Measurements from ENCODE around the gene NPEPPS.
"Not testable (repeated sequence)": the region's sequence is repeated elsewhere in the genome, so short reads cannot be mapped to it uniquely, and the experiment has no call there.

Gene NPEPPS, protein sequence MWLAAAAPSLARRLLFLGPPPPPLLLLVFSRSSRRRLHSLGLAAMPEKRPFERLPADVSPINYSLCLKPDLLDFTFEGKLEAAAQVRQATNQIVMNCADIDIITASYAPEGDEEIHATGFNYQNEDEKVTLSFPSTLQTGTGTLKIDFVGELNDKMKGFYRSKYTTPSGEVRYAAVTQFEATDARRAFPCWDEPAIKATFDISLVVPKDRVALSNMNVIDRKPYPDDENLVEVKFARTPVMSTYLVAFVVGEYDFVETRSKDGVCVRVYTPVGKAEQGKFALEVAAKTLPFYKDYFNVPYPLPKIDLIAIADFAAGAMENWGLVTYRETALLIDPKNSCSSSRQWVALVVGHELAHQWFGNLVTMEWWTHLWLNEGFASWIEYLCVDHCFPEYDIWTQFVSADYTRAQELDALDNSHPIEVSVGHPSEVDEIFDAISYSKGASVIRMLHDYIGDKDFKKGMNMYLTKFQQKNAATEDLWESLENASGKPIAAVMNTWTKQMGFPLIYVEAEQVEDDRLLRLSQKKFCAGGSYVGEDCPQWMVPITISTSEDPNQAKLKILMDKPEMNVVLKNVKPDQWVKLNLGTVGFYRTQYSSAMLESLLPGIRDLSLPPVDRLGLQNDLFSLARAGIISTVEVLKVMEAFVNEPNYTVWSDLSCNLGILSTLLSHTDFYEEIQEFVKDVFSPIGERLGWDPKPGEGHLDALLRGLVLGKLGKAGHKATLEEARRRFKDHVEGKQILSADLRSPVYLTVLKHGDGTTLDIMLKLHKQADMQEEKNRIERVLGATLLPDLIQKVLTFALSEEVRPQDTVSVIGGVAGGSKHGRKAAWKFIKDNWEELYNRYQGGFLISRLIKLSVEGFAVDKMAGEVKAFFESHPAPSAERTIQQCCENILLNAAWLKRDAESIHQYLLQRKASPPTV

DNA sequence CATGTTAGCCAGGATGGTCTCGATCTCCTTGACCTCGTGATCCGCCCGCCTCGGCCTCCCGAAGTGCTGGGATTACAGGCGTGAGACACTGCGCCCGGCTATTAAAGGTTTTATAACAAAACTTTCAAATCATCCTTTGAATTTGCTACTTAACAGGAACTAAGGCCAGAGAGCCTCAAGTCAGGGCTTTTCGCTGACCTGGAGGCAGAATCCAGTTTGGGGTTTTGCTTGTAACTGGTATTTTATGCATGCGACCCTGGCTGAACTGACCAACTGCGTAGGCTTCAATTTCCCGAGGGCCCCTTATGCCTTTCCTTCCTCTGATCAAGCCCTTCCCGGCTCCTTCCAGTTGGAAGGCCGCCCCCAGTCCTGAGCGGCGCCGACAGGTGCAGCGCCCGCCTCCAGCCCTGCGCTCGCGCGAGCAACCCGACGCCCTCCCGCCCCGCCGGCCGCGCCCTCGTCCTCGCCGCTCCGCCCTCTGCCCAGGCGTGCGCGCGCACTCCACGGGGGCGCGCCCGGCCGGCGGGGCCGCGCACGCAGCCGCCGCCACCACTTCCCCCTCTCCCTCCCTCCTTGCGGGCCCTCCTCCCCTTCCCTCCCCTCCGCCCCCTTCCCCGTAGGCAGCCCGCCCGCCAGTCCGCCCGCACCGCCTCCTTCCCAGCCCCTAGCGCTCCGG lies at the start of gene NPEPPS:
Gene NPEPPS, plus strand, starts transcription at position 552 of the 676 bp plus-strand sequence. CDS start 193 bp downstream, outside the sequence.
- DNase-seq, result peak; percentile 83

DNA sequence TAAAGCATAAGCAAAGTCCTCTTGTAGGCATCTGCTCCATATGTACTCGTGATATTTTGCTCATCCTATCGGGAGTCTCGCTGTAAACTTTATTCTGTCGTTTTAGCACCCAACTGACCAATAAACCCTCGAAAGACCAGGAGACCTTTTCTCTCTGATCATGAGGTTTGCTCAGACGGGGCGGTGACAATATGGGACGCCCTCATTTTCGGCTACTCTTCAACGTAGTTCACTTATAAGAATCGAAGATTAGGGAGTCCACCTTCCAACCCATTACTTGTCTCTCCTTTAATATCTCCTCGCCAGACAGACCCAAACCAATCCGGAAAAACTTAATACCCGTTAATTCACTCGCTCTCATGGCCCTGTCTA lies 39.1 kb upstream of the NPEPPS start:
- not testable (repeated sequence) for DNase-seq

DNA sequence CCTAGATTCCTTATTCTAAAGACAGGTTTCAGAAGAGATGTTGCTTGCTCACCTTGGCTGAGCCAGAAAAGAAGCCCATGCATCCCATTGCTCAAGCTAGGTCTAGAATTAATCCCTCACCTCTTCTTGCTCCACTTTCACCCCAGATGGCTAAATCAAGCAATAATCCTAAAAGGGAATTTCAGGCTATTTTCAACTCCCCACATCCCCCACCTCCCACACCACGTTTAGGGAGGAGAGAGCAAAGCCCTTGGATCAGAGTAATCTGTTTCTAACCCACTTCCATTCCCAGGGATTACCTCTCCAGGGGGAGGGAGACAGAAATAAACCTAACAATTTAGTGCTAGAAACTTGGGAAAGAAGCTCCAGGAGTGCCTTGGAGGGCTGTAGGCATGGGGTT lies 31.8 kb upstream of the NPEPPS start:
- DNase-seq, result not testable (repeated sequence)

DNA sequence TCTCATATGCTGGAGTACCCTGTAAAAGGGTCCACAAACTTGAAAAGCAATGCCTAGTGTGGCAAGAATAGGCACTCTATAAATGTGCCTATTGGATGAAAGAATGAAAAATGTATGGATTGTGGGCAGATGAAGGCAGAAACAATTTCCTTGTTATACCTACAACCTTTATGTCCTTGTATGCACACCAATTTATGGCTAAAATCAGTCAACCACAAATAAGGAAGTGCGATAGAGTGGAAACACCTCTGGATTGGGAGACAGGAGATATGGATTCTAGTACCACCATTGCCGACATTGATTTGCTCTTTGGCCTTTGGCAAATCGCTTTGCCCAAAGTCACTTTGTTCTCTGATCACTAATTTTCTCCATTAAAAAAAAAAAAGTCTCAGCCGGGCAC lies 31.4 kb upstream of the NPEPPS start:
- not testable (repeated sequence) for DNase-seq

DNA sequence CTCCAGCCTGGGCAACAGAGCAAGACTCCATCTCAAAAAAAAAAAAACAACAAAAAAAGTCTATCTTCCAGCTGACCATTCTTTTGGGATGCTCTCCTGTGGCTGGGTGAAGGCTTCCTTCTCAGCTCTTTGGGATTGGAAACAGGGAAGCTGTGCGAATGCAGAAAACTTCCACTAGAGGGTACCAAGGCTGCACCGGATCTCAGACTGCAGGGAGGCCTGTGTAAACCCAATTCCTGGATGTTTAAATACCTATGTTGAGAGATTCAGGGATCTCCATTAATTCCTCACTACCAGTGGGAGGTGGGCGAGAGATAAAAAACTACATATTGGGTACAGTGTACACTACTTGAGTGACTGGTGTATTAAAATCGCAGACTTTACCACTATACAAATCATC lies 30.3 kb upstream of the NPEPPS start:
- DNase-seq, result not testable (repeated sequence)

DNA sequence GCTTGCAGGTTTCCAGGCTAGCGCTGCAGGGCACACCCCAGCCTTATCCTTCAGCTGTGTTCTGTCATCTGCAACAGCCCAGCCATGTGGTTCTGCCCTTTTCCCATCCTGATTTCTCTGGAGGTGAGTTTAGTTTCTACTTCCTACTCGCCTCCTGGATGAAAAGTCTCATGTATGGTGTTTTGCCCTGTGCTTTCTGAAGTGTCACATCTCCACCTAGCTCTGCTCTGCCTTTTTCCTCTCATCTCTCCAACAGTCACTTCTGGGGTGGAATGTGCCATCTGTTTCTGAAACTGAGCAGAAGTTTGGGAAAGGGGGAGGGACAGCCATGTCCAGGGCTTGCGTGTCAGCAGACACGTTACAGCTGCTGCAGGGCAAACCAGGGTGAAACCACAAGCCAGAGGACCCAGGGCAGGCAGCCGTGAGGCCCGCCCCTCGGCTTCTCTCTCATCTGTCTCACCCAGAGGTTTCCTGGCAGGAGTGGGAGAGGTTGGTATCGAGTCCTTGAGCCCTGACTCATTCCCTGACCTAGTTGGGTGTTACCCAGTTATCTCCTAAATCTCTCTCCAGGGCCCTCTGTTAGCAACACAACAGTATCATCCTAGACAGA lies 28.7 kb upstream of the NPEPPS start:
- not testable (repeated sequence) for DNase-seq

DNA sequence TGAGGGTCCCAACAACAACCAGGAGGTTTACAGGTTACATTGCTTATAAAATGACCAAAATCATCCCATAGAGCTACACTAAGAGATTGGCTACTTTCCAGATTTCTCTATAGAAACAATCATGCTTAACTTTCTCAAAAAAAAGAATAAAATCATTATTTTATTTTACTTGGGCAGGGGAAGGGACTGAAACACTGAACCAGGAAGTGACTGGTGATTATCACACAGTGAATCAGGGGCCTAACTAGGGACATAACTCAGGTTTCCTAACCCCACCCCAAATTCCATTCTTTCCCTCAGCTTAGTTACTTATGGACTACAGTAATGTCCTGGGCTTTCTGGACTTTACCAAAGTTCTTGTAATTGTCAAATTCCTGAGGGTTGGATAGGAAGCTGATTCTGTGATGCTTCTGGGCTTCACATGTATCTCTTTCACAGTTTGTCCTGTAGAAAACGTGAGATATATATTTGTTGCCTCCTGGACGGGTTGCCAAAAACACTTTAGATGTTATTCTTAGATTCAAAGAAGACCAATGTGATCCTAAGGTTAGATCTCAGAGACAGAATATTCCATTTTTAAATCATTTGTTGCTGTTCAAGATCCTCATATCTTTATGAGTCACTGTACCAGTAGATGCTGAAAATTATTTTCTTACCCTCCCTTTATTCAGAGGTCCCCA lies 28.0 kb upstream of the NPEPPS start:
- DNase-seq, result not testable (repeated sequence)

DNA sequence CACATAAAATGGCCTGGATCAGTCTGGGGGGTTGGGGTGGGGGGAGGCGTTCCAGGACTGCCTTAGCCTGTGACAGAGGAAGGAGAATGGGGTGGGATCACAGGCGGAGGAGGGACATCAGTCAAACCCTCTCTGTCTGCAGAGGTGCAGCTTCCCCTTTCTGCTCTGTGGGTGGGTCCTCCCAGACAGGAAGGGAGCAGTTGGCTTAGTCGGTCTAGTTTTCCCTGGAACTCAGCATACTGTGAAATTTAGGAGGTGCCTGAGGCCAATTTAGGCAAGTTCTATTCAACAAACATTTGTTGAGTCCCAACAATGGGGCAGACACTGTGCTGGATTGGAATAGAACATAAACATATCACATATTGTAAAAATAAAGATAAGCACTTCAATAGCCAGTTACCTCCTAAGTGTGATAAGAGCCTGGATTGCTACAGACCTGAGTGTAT lies 19.2 kb upstream of the NPEPPS start:
- not testable (repeated sequence) for DNase-seq

DNA sequence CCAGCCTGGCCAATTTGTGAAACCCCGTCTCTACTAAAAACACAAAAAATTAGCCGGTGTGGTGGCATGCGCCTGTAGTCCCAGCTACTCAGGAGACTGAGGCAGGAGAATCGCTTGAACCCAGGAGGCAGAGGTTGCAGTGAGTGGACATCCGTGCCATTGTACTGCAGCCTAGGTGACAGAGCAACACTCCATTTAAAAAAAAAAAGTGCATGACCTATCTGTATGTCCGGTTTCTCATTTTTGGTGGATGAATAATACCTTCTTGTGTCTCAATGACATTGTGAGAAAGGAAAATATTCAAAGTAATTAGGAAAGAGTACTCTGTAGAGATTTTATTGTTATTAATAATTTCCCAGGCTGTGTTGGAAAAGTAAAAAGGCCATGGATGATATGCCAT lies 17.6 kb upstream of the NPEPPS start:
- not testable (repeated sequence) for DNase-seq

DNA sequence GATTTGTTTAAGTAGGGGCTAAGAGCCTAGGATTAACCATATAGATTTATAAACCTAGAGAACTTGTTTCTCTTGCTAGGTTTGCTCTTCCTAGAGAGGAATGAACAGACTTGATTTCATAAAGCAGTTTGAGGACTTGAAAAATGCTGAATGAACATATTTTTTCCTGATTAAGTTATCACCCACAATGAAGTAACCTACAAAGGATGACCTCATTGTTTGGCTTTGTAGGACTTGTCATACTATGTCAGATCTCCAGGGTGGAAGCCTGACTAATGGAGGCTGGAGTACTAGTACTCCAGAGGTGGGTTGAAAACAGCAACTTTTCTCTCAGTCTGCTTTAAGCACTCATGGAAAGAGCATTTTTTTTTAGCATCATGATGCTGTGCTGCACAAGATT lies 12.0 kb upstream of the NPEPPS start:
- not testable (repeated sequence) for DNase-seq

DNA sequence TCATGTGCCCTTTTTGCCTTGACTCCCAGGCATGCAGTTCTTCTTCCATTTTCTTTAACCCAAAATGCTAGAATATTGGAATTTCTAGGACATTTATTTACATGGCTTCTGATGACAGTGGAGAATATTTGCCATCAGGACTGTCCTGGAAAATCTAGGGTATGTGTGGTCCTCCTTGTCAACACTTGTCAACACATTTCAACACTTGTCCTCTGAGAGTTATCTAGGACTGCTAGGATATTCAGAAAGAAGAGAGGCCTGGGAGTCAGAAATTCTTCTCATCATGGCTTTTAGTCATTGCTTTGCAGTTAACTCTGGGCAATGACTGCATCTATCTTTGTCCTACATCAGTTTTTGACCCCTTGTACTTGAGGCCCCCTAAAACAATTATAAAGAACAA lies 11.5 kb upstream of the NPEPPS start:
- DNase-seq, result not testable (repeated sequence)

DNA sequence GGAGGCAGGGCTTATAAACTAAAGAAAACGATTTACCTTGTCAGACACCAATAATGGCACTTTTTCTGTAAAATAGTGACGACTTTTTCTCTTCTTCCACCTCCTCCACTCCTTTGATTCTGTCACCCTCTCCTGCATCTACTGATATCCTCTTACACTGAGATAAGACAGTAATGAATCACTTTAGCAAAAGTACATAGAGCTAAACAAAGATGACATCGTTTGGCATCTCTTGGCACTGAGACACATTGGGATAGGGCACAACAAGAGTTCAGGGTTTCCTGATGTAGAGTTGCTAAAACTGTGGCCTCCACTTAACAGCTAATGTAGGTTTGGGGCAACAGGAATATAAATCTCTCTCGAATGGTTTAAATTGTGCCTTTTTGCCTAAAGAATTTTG lies 10.6 kb upstream of the NPEPPS start:
- not testable (repeated sequence) for DNase-seq

DNA sequence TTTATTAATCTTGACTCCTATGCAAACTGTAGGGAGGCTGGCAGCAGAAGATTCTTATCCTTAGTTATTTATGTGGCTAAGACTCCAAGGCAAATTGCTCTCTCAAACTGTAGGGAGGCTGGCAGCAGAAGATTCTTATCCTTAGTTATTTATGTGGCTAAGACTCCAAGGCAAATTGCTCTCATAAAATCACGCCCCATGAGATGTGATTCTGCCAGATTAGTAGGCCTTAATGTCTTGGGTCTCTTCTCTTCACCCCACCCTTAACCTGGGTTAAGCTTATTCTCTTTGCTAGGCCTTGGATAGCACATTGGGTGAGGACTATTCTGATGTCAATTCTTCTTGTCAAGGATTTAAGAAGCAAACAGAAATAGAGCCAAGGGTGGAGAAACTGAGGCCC lies 9.5 kb upstream of the NPEPPS start:
- DNase-seq, result not testable (repeated sequence)

DNA sequence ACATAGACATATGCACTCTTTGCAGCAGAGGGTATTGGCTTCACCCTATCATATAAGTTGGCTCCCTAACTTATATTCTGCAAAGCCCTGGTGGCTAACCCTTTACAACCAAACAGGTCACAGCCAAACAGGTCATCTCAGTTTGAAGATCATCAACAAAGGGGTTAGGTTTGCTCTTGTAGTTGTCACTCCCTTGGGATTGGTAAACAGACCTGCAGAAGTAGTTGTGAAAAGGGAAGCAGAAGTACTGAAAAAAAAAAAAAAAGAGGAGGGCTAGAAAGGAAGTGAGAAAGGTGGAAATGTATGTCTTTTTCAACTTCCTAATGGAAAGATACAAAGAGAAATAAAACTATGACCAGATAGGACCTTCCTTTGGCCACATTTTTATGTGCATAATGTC lies 8.6 kb upstream of the NPEPPS start:
- DNase-seq, result not testable (repeated sequence)

DNA sequence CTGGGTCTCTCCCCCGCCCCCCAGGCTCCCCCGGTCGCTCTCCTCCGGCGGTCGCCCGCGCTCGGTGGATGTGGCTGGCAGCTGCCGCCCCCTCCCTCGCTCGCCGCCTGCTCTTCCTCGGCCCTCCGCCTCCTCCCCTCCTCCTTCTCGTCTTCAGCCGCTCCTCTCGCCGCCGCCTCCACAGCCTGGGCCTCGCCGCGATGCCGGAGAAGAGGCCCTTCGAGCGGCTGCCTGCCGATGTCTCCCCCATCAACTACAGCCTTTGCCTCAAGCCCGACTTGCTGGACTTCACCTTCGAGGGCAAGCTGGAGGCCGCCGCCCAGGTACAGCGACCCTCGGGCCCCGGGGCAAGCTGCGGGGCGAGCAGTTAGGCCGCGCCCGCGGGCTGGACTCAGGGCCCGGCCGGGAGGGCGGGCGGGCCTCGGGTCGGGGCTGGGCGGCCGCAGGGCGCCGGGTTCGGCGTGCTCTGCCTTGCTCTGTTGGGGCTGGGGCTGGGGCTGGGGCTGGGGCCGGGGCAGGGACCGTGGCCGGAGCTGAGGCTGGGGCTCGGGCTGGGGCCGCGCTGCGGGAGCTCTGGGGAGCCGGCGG lies 419 bp downstream of the NPEPPS start:
- not testable (repeated sequence) for DNase-seq

DNA sequence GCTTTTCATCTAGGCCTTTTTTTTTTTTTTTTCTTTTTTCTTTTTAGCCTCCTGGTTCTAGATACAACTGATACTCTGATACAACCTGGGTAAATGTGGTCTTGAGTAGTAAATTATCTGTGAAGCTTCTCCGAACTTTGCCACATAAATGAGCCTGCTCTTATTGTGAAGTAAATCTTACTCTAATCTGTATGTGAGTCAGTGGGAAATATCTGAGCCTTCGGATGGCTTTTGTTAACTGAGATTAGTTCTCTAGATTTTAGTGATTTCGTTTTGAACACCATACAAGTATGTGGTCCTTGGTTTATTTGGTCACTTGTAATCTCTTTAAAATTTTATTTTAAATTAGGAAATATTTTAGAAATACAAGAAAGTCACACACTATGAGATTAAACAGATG lies 8.2 kb downstream of the NPEPPS start:
- not testable (repeated sequence) for DNase-seq

DNA sequence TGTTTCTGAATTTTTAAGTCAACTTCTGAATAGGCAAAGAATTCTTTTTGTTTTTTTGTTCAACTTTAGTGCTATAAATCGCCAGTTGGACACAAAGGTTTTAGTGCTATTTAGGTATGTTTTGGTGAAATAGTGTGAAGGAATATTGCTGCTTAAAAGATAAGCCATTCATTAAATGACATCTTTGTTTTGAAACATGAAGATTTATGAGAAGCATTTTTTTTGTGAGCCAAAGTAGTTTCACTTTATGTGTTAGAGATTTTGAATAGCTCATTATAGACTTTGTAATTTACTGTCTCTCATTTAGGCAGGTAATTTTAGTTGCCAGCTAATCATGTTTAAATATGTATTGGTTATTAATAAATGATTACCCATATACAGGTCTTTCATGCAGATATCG lies 10.8 kb downstream of the NPEPPS start:
- DNase-seq, result not testable (repeated sequence)

DNA sequence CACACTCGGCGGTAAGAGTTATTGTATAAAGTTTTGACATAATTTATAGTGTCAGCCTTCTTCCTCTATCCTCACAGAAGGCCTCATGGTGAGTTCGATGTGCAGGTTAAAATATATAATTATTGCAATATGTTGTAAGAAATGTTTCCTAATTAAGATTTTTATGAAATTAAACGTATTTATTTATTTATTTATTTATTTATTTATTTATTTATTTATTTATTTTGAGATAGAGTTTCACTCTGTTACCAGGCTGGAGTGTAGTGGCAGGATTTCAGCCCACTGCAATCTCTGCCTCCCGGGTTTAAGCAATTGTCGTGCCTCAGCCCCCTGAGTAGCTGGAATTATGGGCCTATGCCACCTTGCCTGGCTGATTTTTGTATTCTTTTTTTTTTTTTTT lies 13.4 kb downstream of the NPEPPS start:
- not testable (repeated sequence) for DNase-seq

DNA sequence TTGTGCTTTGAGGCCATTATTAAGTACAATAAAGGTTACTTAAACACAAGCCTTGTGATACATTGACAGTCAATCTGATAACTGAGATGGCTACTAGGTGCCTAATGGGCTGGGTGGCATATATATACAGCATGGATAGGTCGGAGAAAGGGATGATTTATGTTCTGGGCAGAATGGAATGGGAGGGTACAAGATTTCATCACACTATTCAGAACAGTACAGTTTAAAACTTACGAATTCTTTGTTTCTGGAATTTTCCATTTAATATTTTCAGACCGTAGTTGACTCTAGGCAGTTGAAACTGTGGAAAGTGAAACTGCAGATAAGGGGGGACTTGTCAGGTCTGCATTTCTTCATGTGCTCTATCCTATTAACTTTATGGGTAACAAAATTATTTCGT lies 23.8 kb downstream of the NPEPPS start:
- not testable (repeated sequence) for DNase-seq

DNA sequence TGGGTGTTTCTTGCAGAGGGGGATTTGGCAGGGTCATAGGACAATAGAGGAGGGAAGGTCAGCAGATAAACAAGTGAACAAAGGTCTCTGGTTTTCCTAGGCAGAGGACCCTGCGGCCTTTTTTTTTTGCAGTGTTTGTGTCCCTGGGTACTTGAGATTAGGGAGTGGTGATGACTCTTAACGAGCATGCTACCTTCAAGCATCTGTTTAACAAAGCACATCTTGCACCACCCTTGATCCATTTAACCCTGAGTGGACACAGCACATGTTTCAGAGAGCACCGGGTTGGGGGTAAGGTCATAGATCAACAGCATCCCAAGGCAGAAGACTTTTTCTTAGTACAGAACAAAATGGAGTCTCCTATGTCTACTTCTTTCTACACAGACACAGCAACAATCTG lies 25.2 kb downstream of the NPEPPS start:
- DNase-seq, result not testable (repeated sequence)

DNA sequence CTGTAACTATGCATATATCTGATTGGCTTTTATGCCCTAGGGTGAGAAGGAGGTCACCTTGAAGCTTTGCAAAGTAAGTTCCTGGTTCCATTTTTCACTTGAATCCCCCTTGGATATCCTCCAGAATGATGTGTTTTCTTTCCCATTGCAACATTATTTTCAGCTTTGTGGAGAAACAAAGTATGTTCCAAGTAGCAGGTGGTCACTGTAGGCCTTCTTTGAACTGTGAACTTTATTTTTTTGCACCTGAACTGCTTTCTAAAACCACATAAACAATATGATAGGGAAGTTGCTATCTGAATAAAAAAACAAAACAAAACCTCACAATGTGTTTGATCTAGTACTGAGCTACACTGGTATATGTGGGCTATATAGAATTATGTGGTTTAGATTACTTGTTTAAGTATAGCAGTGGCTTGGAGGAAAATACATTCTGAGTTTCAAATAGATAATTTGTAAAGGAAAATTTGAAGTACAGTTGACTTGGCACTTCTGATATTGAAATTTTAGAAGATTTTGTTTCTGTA lies 29.7 kb downstream of the NPEPPS start:
- not testable (repeated sequence) for DNase-seq
